HK-2 (cell line): ENCODE results near the gene SUPT6H.

Experiments used
- DNase-seq: peaks from one replicate; pipeline ENCODE4 v3.0.0-alpha.2; 2018; ENCODE audit not compliant: unreplicated experiment

Gene SUPT6H

GRCh38 chr17:28702026-28702751 is 40.2 kb downstream of the SUPT6H start:
- no peak for DNase-seq

GRCh38 chr17:28702752-28703150 is 40.7 kb downstream of the SUPT6H start:
- DNase-seq: no peak

GRCh38 chr17:28703552-28704218 is 41.7 kb downstream of the SUPT6H start:
- DNase-seq: no peak

GRCh38 chr17:28704219-28704858 is 42.3 kb downstream of the SUPT6H start:
- DNase-seq: no peak

GRCh38 chr17:28705074-28705659 is 43.2 kb downstream of the SUPT6H start:
- no peak for DNase-seq

- no peak for DNase-seq
These were observed 43.8 kb downstream of the SUPT6H start for GRCh38 chr17:28705728-28706334.

GRCh38 chr17:28706471-28707338 is 44.7 kb downstream of the SUPT6H start:
- DNase-seq: no peak

- DNase-seq: no peak
These were observed 45.3 kb downstream of the SUPT6H start for GRCh38 chr17:28707339-28707720.

GRCh38 chr17:28710861-28711722 is 49.1 kb downstream of the SUPT6H start:
- DNase-seq: peak; percentile 93

- DNase-seq: no peak
These were observed 49.7 kb downstream of the SUPT6H start, which contains the start of gene PROCA1 for GRCh38 chr17:28711723-28712031. PROCA1 (minus strand) TSS chr17:28711888; CDS start chr17:28711660, 228 bp downstream.

GRCh38 chr17:28712032-28712704 is 50.2 kb downstream of the SUPT6H start:
- no peak for DNase-seq

GRCh38 chr17:28712705-28713415 is 50.9 kb downstream of the SUPT6H start:
- no peak for DNase-seq

- no peak for DNase-seq
These were observed 52.3 kb downstream of the SUPT6H start for GRCh38 chr17:28714281-28714680.

GRCh38 chr17:28715217-28715616 is 53.2 kb downstream of the SUPT6H start:
- DNase-seq: no peak

GRCh38 chr17:28716740-28717577 is 55.0 kb downstream of the SUPT6H start:
- DNase-seq: peak; percentile 54

- DNase-seq: peak; percentile 94
These were observed 55.8 kb downstream of the SUPT6H start, which contains the start of gene RAB34 for GRCh38 chr17:28717578-28718332. RAB34 (minus strand) TSS chr17:28717868; CDS start chr17:28717266, 602 bp downstream.

GRCh38 chr17:28718333-28719020 is 56.5 kb downstream of the SUPT6H start:
- no peak for DNase-seq
